HEK293 (cell line): ENCODE measurements around the gene TMEM45A.

Experiments used
- CTCF ChIA-PET: fragments of 350-600 bp; formaldehyde crosslinking; extraction: SDS; loops from one replicate; lab custom pipeline; 2021; ENCODE audit warnings: antibody characterized with exemption; lab: Yijun Ruan, JAX
- POLR2A ChIA-PET: fragments of 300-600 bp; formaldehyde crosslinking; extraction: SDS; loops from one replicate; lab custom pipeline; 2020; ENCODE audit warnings: antibody characterized with exemption, inconsistent platforms; lab: Yijun Ruan, JAX
- H3K27ac ChIP-seq: fragments of 200-500 bp; sonication (Bioruptor generic); 2 replicates; pipeline ENCODE4 v1.5.1; 2014; ENCODE audit warnings: low read depth, low read length, control low read depth, inconsistent platforms; ENCODE audit errors: extremely low read depth
- H3K36me3 ChIP-seq, 2 experiments: fragments of 200-500 bp in 1 of 2; sonication (Bioruptor generic) in 1 of 2; 1 replicate in 1 of 2; 2 replicates in 1 of 2; pipeline ENCODE4 v1.5.1; 2014 to 2017; ENCODE audit warnings: inconsistent platforms in 2 of 2, low read length in 2 of 2; ENCODE audit not compliant: control insufficient read depth in 2 of 2, insufficient read depth in 1 of 2
- H3K4me1 ChIP-seq: fragments of 200-500 bp; sonication (Bioruptor generic); 2 replicates; pipeline ENCODE4 v1.5.1; 2014; ENCODE audit warnings: mild to moderate bottlenecking, low read length, inconsistent platforms; ENCODE audit not compliant: control insufficient read depth, insufficient read depth
- H3K4me3 ChIP-seq: 2 replicates; pipeline ENCODE4 v1.5.1; 2011; ENCODE audit warnings: low read depth, mild to moderate bottlenecking, control low read depth, low read length, moderate library complexity
- H3K9me3 ChIP-seq: fragments of 200-500 bp; sonication (Bioruptor generic); 2 replicates; pipeline ENCODE4 v1.5.1; 2014; ENCODE audit warnings: low read depth, low read length, inconsistent platforms; ENCODE audit not compliant: control insufficient read depth, insufficient read depth
- BCL11B ChIP-seq: fragments of 450-650 bp; formaldehyde crosslinking; IDR thresholded peaks from 2 replicates; pipeline ENCODE4 v1.5.1; 2016; ENCODE audit warnings: low read depth, missing biosample characterization, missing genetic modification characterization
- EGR2 ChIP-seq: fragments of 450-650 bp; formaldehyde crosslinking; IDR thresholded peaks from 2 replicates; pipeline ENCODE4 v1.5.1; 2016; ENCODE audit warnings: low read depth, missing biosample characterization, missing genetic modification characterization
- GFI1B ChIP-seq: fragments of 450-650 bp; formaldehyde crosslinking; IDR thresholded peaks from 2 replicates; pipeline ENCODE4 v1.5.1; 2016; ENCODE audit warnings: missing biosample characterization, missing genetic modification characterization
- GLI2 ChIP-seq: fragments of 450-650 bp; formaldehyde crosslinking; IDR thresholded peaks from 2 replicates; pipeline ENCODE4; 2017; ENCODE audit warnings: missing biosample characterization, missing genetic modification characterization, low read depth, borderline replicate concordance
- KLF10 ChIP-seq: fragments of 450-650 bp; IDR thresholded peaks from 2 replicates; pipeline ENCODE4 v1.5.1; 2018; ENCODE audit warnings: missing biosample characterization, mild to moderate bottlenecking, missing genetic modification characterization
- MEIS1 ChIP-seq: sonication (generic); formaldehyde crosslinking; IDR thresholded peaks from 2 replicates; pipeline ENCODE4 v1.8.1; 2022; ENCODE audit warnings: missing genetic modification reagents, mild to moderate bottlenecking, borderline replicate concordance
- PRDM10 ChIP-seq: fragments of 450-650 bp; formaldehyde crosslinking; IDR thresholded peaks from 2 replicates; pipeline ENCODE4 v1.5.1; 2016; ENCODE audit warnings: missing biosample characterization, missing genetic modification characterization
- TRIM28 ChIP-seq: IDR thresholded peaks from 2 replicates; pipeline ENCODE4 v1.6.1; 2011; ENCODE audit warnings: low read length, control low read depth, borderline replicate concordance
- YY2 ChIP-seq: fragments of 450-650 bp; formaldehyde crosslinking; IDR thresholded peaks from 2 replicates; pipeline ENCODE4 v1.5.1; 2016; ENCODE audit warnings: missing biosample characterization, missing genetic modification characterization
- ZBTB8A ChIP-seq: fragments of 450-650 bp; formaldehyde crosslinking; IDR thresholded peaks from 2 replicates; pipeline ENCODE4 v1.5.1; 2016; ENCODE audit warnings: missing biosample characterization, missing genetic modification characterization
- ZFP3 ChIP-seq: fragments of 450-650 bp; formaldehyde crosslinking; IDR thresholded peaks from 2 replicates; pipeline ENCODE4 v1.5.1; 2016; ENCODE audit warnings: low read depth, missing biosample characterization, missing genetic modification characterization
- ZNF132 ChIP-seq: fragments of 450-650 bp; formaldehyde crosslinking; IDR thresholded peaks from 2 replicates; pipeline ENCODE4 v1.5.1; 2017; ENCODE audit warnings: missing biosample characterization, missing genetic modification characterization, borderline replicate concordance
- ZNF133 ChIP-seq: fragments of 450-650 bp; formaldehyde crosslinking; IDR thresholded peaks from 2 replicates; pipeline ENCODE4 v1.5.1; 2016; ENCODE audit warnings: missing biosample characterization, missing genetic modification characterization
- ZNF148 ChIP-seq: fragments of 450-650 bp; formaldehyde crosslinking; IDR thresholded peaks from 2 replicates; pipeline ENCODE4 v1.5.0; 2017; ENCODE audit warnings: missing biosample characterization, missing genetic modification characterization, borderline replicate concordance
- ZNF19 ChIP-seq: fragments of 450-650 bp; formaldehyde crosslinking; IDR thresholded peaks from 2 replicates; pipeline ENCODE4; 2016; ENCODE audit warnings: missing biosample characterization, missing genetic modification characterization, low read depth
- ZNF239 ChIP-seq: fragments of 450-650 bp; formaldehyde crosslinking; IDR thresholded peaks from 2 replicates; pipeline ENCODE4 v1.5.1; 2016; ENCODE audit warnings: missing biosample characterization, missing genetic modification characterization
- ZNF274 ChIP-seq, 2 experiments: fragments of 200-500 bp in 1 of 2; fragments of 450-650 bp in 1 of 2; sonication (Bioruptor generic) in 1 of 2; formaldehyde crosslinking in 1 of 2; IDR thresholded peaks; 2 replicates each; pipeline versions ENCODE4 v1.5.1 to v1.6.1; 2014 to 2016; ENCODE audit warnings: borderline replicate concordance in 1 of 2, inconsistent platforms in 1 of 2, low read length in 1 of 2, missing biosample characterization in 1 of 2, missing genetic modification characterization in 1 of 2
- ZNF350 ChIP-seq: fragments of 450-650 bp; formaldehyde crosslinking; IDR thresholded peaks from 2 replicates; pipeline ENCODE4 v1.5.0; 2017; ENCODE audit warnings: missing biosample characterization, mild to moderate bottlenecking, missing genetic modification characterization
- ZNF404 ChIP-seq: fragments of 450-650 bp; formaldehyde crosslinking; IDR thresholded peaks from 2 replicates; pipeline ENCODE4 v1.5.1; 2017; ENCODE audit warnings: missing biosample characterization, missing genetic modification characterization
- ZNF449 ChIP-seq: fragments of 450-650 bp; formaldehyde crosslinking; IDR thresholded peaks from 2 replicates; pipeline ENCODE4 v1.5.1; 2017; ENCODE audit warnings: missing biosample characterization, mild to moderate bottlenecking, missing genetic modification characterization, moderate library complexity
- ZNF473 ChIP-seq: fragments of 450-650 bp; formaldehyde crosslinking; IDR thresholded peaks from 2 replicates; pipeline ENCODE4 v1.5.1; 2017; ENCODE audit warnings: missing biosample characterization, missing genetic modification characterization
- ZNF48 ChIP-seq: fragments of 450-650 bp; formaldehyde crosslinking; IDR thresholded peaks from 2 replicates; pipeline ENCODE4 v1.5.1; 2016; ENCODE audit warnings: missing biosample characterization, missing genetic modification characterization
- ZNF549 ChIP-seq: fragments of 450-650 bp; IDR thresholded peaks from 2 replicates; pipeline ENCODE4 v1.5.1; 2018; ENCODE audit warnings: missing biosample characterization, missing genetic modification characterization, mild to moderate bottlenecking, inconsistent platforms, moderate library complexity
- ZNF555 ChIP-seq: fragments of 450-650 bp; formaldehyde crosslinking; conservative IDR thresholded peaks from 2 replicates; pipeline ENCODE4 v1.5.1; 2017; ENCODE audit warnings: missing biosample characterization, mild to moderate bottlenecking, missing genetic modification characterization, inconsistent platforms
- ZNF626 ChIP-seq: fragments of 450-650 bp; sonication (Bioruptor Pico); formaldehyde crosslinking; IDR thresholded peaks from 2 replicates; pipeline ENCODE4 v1.5.1; 2018; ENCODE audit warnings: missing biosample characterization, missing genetic modification characterization, inconsistent platforms
- ZNF654 ChIP-seq: fragments of 450-650 bp; formaldehyde crosslinking; IDR thresholded peaks from 2 replicates; pipeline ENCODE4 v1.5.1; 2016; ENCODE audit warnings: low read depth, missing biosample characterization, missing genetic modification characterization

Gene TMEM45A

GRCh38 chr3:100563228-100563627 lies 70.8 kb downstream of the TMEM45A start:
- ChIA-PET CTCF (no interaction called here), POLR2A (no interaction called here)
- H3K9me3 ChIP-seq, result no peaks in the 10 kb centered on the region
- H3K27ac ChIP-seq, result no peak overlapping the region
- H3K4me3 ChIP-seq, result no peak overlapping the region
- no peaks in the 10 kb centered on the region for H3K4me1 ChIP-seq
- H3K36me3 ChIP-seq, result no peaks in the 10 kb centered on the region
- TF ChIP-seq BCL11B (tag by site-specific recombination), result no peak
- no peak for TF ChIP-seq EGR2
- no peak for TF ChIP-seq PRDM10
- TF ChIP-seq ZNF549 (tag by site-specific recombination), result no peak
- no peak for TF ChIP-seq ZNF350
- TF ChIP-seq ZNF555, result no peak
- TF ChIP-seq ZNF449 (tag by site-specific recombination), result no peak
- no peak for TF ChIP-seq ZNF404
- no peak for TF ChIP-seq ZNF133 (tag by site-specific recombination)
- TF ChIP-seq KLF10 (tag by site-specific recombination), result no peak
- no peak for TF ChIP-seq ZNF48 (tag by site-specific recombination)
- no peak for TF ChIP-seq ZNF132 (tag by site-specific recombination)
- no peak for TF ChIP-seq YY2 (tag by site-specific recombination)
- no peak for TF ChIP-seq ZNF626 (tag by site-specific recombination)

- no peaks in the 10 kb centered on the region for H3K4me1 ChIP-seq
- POLR2A ChIA-PET, result no interaction called here
- no peaks in the 10 kb centered on the region for H3K9me3 ChIP-seq
- CTCF ChIA-PET, result no interaction called here
- H3K4me3 ChIP-seq, result no peak overlapping the region
- no peaks in the 10 kb centered on the region for H3K36me3 ChIP-seq
- no peak for TF ChIP-seq ZNF19 (tag by site-specific recombination)
- no peak overlapping the region for H3K27ac ChIP-seq
These were observed 71.3 kb downstream of the TMEM45A start for GRCh38 chr3:100563652-100564211.

- Histone ChIP-seq H3K36me3 (no peaks in the 10 kb centered on the region), H3K4me1 (no peaks in the 10 kb centered on the region), H3K9me3 (no peaks in the 10 kb centered on the region), H3K27ac (no peak overlapping the region), H3K4me3 (no peak overlapping the region)
- CTCF ChIA-PET, result interaction anchor here (0.7 to 1.2 kb wide), 2 partner anchors 19 to 88 kb away, joined by 3 to 4 read pairs; no protein-coding TSS in a partner anchor
- POLR2A ChIA-PET, result no interaction called here
- TF ChIP-seq TRIM28 (no peak), ZNF654 (no peak), ZNF239 (tag by site-specific recombination) (no peak), ZNF148 (tag by site-specific recombination) (no peak), ZNF473 (no peak), MEIS1 (no peak), ZFP3 (tag by site-specific recombination) (no peak), GFI1B (tag by site-specific recombination) (no peak), GLI2 (tag by site-specific recombination) (no peak), ZNF555 (no peak), ZNF549 (tag by site-specific recombination) (no peak), ZNF274 (IDR thresholded peaks at IDR 0.05; ENCODE audit: low read length) (no peak), ZNF274 (tag by site-specific recombination; IDR thresholded peaks at IDR 0.05; ENCODE audit: borderline replicate concordance) (no peak), ZBTB8A (no peak)
These were observed 78.4 kb downstream of the TMEM45A start for GRCh38 chr3:100570811-100571210.
